Lung (tissue), 12 donors: ENCODE data around the gene RFX8. TPM values are rescaled to one million over a fixed set of nuclear protein-coding genes. Genes with fewer than 3 reads are reported as not detected.

ENCODE experiments used
- ATAC-seq: fragments of 200-7000 bp; cut with Tn5 transposase; one replicate; pipeline ENCODE4 v1.9.1; 2020; ENCODE audit warnings: moderate number of reproducible peaks; ENCODE audit not compliant: insufficient read depth, low FRiP score
- DNase-seq, 3 donors: peaks; one replicate each; pipeline ENCODE4 v3.0.0-alpha.2; 2013 to 2017
- H3K27ac ChIP-seq, 2 donors: one replicate each; pipeline ENCODE4 v1.5.1; 2013; ENCODE audit warnings: mild to moderate bottlenecking in 2 of 2, moderate library complexity in 2 of 2, control low read depth in 1 of 2, inconsistent platforms in 1 of 2, low read depth in 1 of 2, low read length in 1 of 2
- H3K27me3 ChIP-seq, 3 donors: one replicate each; pipeline ENCODE4 v1.5.1; 2013; ENCODE audit warnings: low read length in 2 of 3; ENCODE audit not compliant: control insufficient read depth in 3 of 3, insufficient read depth in 3 of 3
- H3K36me3 ChIP-seq, 4 donors: one replicate each; pipeline ENCODE4 v1.5.1; 2013; ENCODE audit warnings: low read length in 4 of 4, mild to moderate bottlenecking in 1 of 4, moderate library complexity in 1 of 4; ENCODE audit not compliant: control insufficient read depth in 4 of 4, insufficient read depth in 4 of 4
- H3K4me1 ChIP-seq, 5 donors: one replicate each; pipeline ENCODE4 v1.5.1; 2013; ENCODE audit warnings: low read length in 5 of 5, mild to moderate bottlenecking in 2 of 5, moderate library complexity in 1 of 5; ENCODE audit not compliant: control insufficient read depth in 5 of 5, insufficient read depth in 5 of 5
- H3K4me3 ChIP-seq: one replicate; pipeline ENCODE4 v1.5.1; 2013; ENCODE audit warnings: mild to moderate bottlenecking, control low read depth, moderate library complexity
- H3K9ac ChIP-seq, 2 donors: one replicate each; pipeline ENCODE4 v1.5.1; 2013; ENCODE audit warnings: low read length in 2 of 2, control low read depth in 1 of 2; ENCODE audit not compliant: insufficient read depth in 1 of 2
- H3K9me3 ChIP-seq, 4 donors: one replicate each; pipeline ENCODE4 v1.5.1; 2013; ENCODE audit warnings: low read length in 3 of 4, mild to moderate bottlenecking in 1 of 4, moderate library complexity in 1 of 4; ENCODE audit not compliant: control insufficient read depth in 4 of 4, insufficient read depth in 3 of 4
- WGBS, 2 donors: extraction: QIAGEN DNeasy Blood & Tissue Kit; methylation state at CpG; one replicate each; pipeline ENCODE4 v1.1.7; 2013; 5-methylcytosine and 5-hydroxymethylcytosine counted together
- polyA plus RNA-seq, 2 donors: library from polyadenylated mRNA; stranded (reverse); fragments of 200-250 nt; gene quantifications; one replicate each; pipeline ENCODE4 v1.2.1, GENCODE V29; 2013
- total RNA-seq, 2 donors: library from RNA; depleted of rRNA in 1 of 2; stranded (reverse); fragments of >200 nt in 1 of 2; gene quantifications; one replicate each; pipeline ENCODE4 v1.2.1, GENCODE V29; 2014 to 2021
- TF ChIP-seq, protein P1 (sequence below): IDR thresholded peaks from 2 replicates; pipeline ENCODE4 v1.5.1; 2012; ENCODE audit warnings: mild to moderate bottlenecking; ENCODE audit errors: control extremely low read depth, extremely low read depth
- donor health status: control.
- donor health status: control.
- donor health status: Bipolar disorder and iron deficiency.
- donor health status: healthy.
- donor health status: DM: yes; HTN: yes; CAD: no.

Gene RFX8
- total and polyA plus RNA-seq, 4 donors: 0.11 to 0.88 (median 0.36) TPM

DNA sequence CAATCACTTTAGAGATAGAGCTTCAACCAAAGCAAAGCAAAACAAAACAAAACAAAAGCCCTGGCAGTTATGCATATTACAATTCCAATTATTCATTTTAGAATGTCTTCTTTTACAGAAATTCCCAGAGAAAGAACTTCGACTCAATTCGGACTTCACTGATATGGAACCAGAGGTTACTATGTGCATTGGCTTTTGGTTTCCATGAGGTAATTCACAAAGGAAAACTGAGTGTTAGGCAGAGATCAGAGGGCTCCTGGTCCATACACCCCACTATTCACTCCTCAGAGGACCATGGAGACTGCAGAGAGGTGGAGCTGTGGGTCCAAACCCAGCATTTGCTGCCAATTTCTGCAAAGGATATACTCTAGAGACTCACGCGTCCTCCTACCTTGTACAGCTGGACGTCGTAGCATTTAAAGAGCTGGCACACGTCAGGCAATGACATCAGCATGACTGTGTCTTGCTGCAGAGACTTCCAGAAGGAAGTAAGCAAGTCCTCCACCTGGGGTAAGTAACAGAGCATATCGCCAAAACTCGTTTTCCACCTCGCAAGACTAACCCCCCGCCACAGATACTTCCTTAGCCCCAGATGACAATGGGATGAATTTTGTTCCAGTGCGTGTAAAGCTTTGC is 56.3 kb downstream of the RFX8 start:
- Histone ChIP-seq H3K27ac (no peak overlapping the region), H3K4me3 (no peak overlapping the region), H3K27me3 (no peaks in the 10 kb centered on the region), H3K36me3 (no peaks in the 10 kb centered on the region), H3K9ac (no peak overlapping the region), H3K4me1 (no peaks in the 10 kb centered on the region), H3K9me3 (peaks cover 0 to 2% (median 0%) of the 10 kb centered on the region in 4 donors)
- no peak for DNase-seq
- ATAC-seq: no peak
- WGBS, 2 donors: 73 to 80% methylated on average over 12 of the region's 12 CpGs
- TF ChIP-seq, protein P1, sequence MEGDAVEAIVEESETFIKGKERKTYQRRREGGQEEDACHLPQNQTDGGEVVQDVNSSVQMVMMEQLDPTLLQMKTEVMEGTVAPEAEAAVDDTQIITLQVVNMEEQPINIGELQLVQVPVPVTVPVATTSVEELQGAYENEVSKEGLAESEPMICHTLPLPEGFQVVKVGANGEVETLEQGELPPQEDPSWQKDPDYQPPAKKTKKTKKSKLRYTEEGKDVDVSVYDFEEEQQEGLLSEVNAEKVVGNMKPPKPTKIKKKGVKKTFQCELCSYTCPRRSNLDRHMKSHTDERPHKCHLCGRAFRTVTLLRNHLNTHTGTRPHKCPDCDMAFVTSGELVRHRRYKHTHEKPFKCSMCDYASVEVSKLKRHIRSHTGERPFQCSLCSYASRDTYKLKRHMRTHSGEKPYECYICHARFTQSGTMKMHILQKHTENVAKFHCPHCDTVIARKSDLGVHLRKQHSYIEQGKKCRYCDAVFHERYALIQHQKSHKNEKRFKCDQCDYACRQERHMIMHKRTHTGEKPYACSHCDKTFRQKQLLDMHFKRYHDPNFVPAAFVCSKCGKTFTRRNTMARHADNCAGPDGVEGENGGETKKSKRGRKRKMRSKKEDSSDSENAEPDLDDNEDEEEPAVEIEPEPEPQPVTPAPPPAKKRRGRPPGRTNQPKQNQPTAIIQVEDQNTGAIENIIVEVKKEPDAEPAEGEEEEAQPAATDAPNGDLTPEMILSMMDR: no peak

DNA sequence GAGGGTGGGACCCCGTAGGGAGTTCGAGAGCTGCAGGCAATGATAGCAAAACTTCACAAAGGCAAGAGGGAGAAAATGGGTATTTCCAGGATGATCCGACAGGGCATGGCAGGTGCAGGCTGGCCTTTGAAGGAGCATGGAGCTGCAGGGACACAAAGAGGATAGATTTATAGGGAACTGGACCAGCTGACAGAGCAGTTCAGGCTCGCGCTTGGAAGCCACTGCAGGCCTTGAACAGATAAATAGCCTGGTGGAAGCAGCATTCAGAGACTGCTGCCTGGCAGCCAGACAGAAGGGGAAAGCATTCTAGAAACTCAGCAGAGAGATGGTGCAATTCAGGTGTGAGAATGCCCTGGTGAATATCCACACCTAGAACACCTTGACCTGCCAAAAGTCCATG is 58.3 kb downstream of the RFX8 start:
- H3K4me1 ChIP-seq: no peaks in the 10 kb centered on the region
- no peak for ATAC-seq
- no peak for DNase-seq
- H3K27me3 ChIP-seq: no peaks in the 10 kb centered on the region
- 89 to 96% methylated on average over 5 of the region's 5 CpGs for WGBS, 2 donors
- H3K9me3 ChIP-seq: peaks cover 0 to 2% (median 0%) of the 10 kb centered on the region in 4 donors
- TF ChIP-seq, protein P1: no peak
- no peak overlapping the region for H3K9ac ChIP-seq
- no peak overlapping the region for H3K27ac ChIP-seq
- no peak overlapping the region for H3K4me3 ChIP-seq
- H3K36me3 ChIP-seq: no peaks in the 10 kb centered on the region

DNA sequence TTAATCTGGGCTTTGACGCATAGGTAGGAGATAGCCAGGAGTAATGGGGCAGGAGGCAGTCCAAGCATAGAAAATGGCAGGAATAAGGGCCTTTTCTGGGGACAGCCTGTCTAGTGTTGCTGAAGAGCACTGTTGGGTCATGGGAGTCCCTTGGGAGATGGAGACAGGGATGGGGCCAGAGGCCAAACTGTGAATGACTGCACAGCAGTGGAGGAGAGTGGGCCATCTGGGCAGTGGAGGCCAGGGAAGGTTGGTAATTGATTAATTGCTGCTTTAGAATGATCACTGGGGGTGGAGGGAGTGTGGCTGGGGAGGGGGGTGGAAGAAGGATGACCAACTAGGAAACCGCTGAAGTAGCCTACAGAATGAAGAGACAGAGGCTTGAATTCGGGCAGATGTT is 59.0 kb downstream of the RFX8 start:
- Histone ChIP-seq H3K27me3 (no peaks in the 10 kb centered on the region), H3K4me3 (no peak overlapping the region), H3K27ac (no peak overlapping the region), H3K36me3 (no peaks in the 10 kb centered on the region), H3K9me3 (peaks cover 0 to 2% (median 0%) of the 10 kb centered on the region in 4 donors), H3K9ac (no peak overlapping the region), H3K4me1 (no peaks in the 10 kb centered on the region)
- ATAC-seq (no peak), DNase-seq (no peak)
- 95 to 97% methylated on average over 3 of the region's 3 CpGs for WGBS, 2 donors
- TF ChIP-seq, protein P1: no peak

DNA sequence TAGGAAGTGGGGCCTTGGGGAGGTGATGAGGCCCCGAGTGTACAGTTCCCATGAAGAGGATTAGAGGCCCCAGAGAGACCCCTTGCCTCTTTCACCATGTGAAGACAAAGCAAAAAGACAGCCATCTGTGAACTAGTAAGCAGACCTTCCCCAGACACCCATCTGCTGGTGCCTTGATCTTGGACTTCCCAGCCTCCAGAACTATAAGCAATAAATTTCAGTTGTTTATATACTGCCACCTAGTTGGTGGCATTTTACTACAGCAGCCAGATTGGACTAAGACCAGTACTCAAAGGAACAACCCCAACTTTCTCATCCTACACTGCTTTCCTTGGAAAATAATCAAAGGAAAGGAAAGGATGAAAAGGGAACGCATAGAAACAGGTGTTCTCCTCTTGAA is 59.7 kb downstream of the RFX8 start:
- H3K27ac ChIP-seq: no peak overlapping the region
- 97 to 98% methylated on average over 2 of the region's 2 CpGs for WGBS, 2 donors
- peaks cover 0 to 2% (median 0%) of the 10 kb centered on the region in 4 donors for H3K9me3 ChIP-seq
- no peak overlapping the region for H3K9ac ChIP-seq
- no peaks in the 10 kb centered on the region for H3K4me1 ChIP-seq
- no peaks in the 10 kb centered on the region for H3K36me3 ChIP-seq
- H3K27me3 ChIP-seq: no peaks in the 10 kb centered on the region
- ATAC-seq (no peak), DNase-seq (no peak)
- no peak overlapping the region for H3K4me3 ChIP-seq
- TF ChIP-seq, protein P1: no peak
